Gastrocnemius medialis (tissue), 4 donors: Measurements from ENCODE around the gene RBBP8NL.

ENCODE experiments used
- CTCF ChIP-seq, 5 experiments: fragments of 450-650 bp in 3 of 5; fragments of 200-600 bp in 2 of 5; sonication (generic) in 2 of 5; IDR thresholded peaks in 4 of 5; conservative IDR thresholded peaks in 1 of 5; 1 replicate in 4 of 5; 2 replicates in 1 of 5; pipeline ENCODE4 v1.5.1; 2016 to 2019; ENCODE audit warnings: antibody characterized with exemption in 5 of 5, mild to moderate bottlenecking in 3 of 5, moderate library complexity in 3 of 5
- POLR2A ChIP-seq, 2 donors: fragments of 450-650 bp; IDR thresholded peaks; one replicate each; pipeline ENCODE4 v1.6.1; 2017; ENCODE audit warnings: antibody characterized with exemption in 2 of 2, mild to moderate bottlenecking in 2 of 2, moderate library complexity in 2 of 2

- TF ChIP-seq CTCF (IDR thresholded peaks at IDR 0.05 in 4 of 5, conservative IDR thresholded peaks at IDR 0.05 in 1 of 5): no peak
- no peak for TF ChIP-seq POLR2A (IDR thresholded peaks at IDR 0.05)
These were observed 27.3 kb downstream of the RBBP8NL start for GRCh38 chr20:62400021-62400420.
